Tibial nerve (tissue), 4 donors: Measurements from ENCODE around the gene PRR16.
"Not testable (repeated sequence)": the region's sequence is repeated elsewhere in the genome, so short reads cannot be mapped to it uniquely, and the experiment has no call there.

Experiments used
- CTCF ChIP-seq, 5 experiments: fragments of 200-600 bp in 3 of 5; fragments of 450-650 bp in 2 of 5; sonication (generic) in 3 of 5; IDR thresholded peaks; one replicate each; pipeline ENCODE4 v1.5.1; 2016 to 2019; ENCODE audit warnings: antibody characterized with exemption in 5 of 5, mild to moderate bottlenecking in 3 of 5, moderate library complexity in 2 of 5
- EP300 ChIP-seq, 2 donors: sonication (generic); formaldehyde crosslinking; IDR thresholded peaks; one replicate each; pipeline ENCODE4 v1.6.1; 2017; ENCODE audit warnings: antibody characterized with exemption in 2 of 2, mild to moderate bottlenecking in 1 of 2
- POLR2A ChIP-seq, 2 donors: fragments of 450-650 bp; IDR thresholded peaks; one replicate each; pipeline ENCODE4 v1.6.1; 2017; ENCODE audit warnings: antibody characterized with exemption in 2 of 2, mild to moderate bottlenecking in 2 of 2, moderate library complexity in 2 of 2

- not testable (repeated sequence) for TF ChIP-seq CTCF, EP300, POLR2A (IDR thresholded peaks at IDR 0.05)
Measured at GRCh38 chr5:120700653-120701052, 236.6 kb downstream of the PRR16 start.
